NOMO-1 (cell line): Measurements from ENCODE around the gene RANBP2.
"Not testable (repeated sequence)": the region's sequence is repeated elsewhere in the genome, so short reads cannot be mapped to it uniquely, and the experiment has no call there.

Experiments used
- DNase-seq, 2 experiments: peaks; one replicate each; lab custom pipeline; 2025; ENCODE audit not compliant: unreplicated experiment in 2 of 2; lab: John Stamatoyannopoulos, UW

RANBP2 gene

GRCh38 chr2:108719149-108720044, at the start of gene RANBP2:
Gene RANBP2, plus strand, starts transcription at chr2:108719482. Its CDS starts 125 bp downstream, at chr2:108719607.
- DNase-seq = peak; percentile 90 to 93

GRCh38 chr2:108670282-108670681, 49.0 kb upstream of the RANBP2 start:
- not testable (repeated sequence) for DNase-seq

GRCh38 chr2:108672200-108672805, 47.0 kb upstream of the RANBP2 start:
- DNase-seq = not testable (repeated sequence)

DNA sequence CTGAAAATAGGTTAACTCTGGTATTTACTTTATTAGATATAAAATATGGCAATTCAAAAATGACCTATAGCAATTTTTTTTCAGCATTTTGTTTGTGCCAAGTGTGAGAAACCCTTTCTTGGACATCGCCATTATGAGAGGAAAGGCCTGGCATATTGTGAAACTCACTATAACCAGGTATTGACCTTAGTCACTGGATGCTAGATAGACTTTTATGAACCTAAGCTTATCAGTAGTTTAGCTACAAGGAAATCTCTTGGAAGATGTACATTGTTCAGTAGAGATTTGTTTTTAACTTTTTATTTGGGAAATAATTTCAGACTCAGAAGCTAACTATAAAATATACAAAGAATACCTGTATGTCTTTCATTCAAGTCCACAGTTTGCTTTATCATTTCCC, 42.8 kb upstream of the RANBP2 start:
- not testable (repeated sequence) for DNase-seq

GRCh38 chr2:108677239-108677744, 42.0 kb upstream of the RANBP2 start:
- not testable (repeated sequence) for DNase-seq

- peak in 1 of 2 experiments; percentile 2 for DNase-seq
Observed at GRCh38 chr2:108678198-108678651, 41.1 kb upstream of the RANBP2 start.

GRCh38 chr2:108680805-108681204, 38.5 kb upstream of the RANBP2 start:
- DNase-seq = not testable (repeated sequence)

DNA sequence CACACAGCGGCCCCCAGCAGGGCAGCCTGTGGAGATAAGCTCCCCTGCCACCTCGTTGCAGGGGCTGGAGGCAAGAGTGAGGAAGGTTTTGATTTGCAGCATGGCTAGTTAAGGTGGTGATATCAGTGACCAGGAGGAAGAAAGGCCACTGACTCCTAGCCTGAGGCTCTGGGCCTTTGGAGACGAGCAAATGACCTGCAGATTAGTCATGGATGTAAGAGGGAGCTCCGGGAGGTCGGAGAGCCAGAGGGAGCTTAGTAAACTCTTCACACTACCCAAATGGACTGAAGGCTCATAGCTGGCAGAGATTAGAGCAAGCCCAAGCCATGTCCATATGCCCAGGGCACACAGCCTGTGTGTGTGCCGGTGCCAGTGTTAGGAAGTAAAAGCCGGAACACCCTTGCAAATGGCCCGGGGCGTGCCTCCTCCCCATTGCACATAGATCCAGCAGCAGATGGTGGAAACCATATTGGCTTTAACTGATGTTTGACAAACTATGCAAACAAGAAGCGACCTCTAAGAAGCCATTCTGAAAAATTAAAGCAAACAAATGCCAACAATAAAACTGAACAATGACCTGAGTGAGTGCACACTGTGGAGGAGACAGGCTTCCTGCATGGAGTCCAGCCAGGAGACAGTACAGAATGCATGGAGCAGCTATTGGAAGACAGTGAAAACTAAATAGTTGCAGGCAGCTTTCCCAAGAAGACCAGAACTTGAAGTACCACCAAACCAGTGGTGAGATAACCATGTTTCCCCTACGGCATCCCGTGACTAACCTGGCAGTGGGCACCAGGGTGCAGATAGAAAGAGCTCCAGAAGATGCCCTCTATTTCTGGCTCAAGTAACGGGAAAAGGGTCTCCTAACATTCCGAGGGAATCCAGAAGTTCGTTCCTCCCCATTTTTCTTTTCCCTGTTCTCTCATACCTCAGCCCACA, 30.2 kb upstream of the RANBP2 start:
- not testable (repeated sequence) for DNase-seq

GRCh38 chr2:108690001-108690400, 29.3 kb upstream of the RANBP2 start:
- DNase-seq = not testable (repeated sequence)

DNA sequence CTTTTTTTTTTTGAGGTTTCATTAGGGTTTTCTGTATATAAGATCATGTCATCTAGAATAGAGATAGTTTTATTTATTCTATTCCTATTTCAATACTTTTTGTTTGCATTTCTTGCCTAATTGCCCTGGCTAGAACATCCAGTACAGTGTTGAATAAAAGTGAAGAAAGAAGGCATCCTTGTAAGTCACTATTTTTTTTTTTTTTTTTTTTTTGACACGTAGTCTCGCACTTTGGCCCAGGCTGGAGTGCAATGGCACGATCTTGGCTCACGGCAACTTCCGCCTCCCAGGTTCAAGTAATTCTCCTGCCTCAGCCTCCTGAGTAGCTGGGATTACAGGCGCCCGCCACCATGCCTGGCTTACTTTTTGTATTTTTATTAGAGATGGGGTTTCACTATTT, 27.8 kb upstream of the RANBP2 start:
- DNase-seq = no peak

- DNase-seq = no peak
Observed at GRCh38 chr2:108701208-108701607, 18.1 kb upstream of the RANBP2 start.

- no peak for DNase-seq
Observed at GRCh38 chr2:108701806-108702205, 17.5 kb upstream of the RANBP2 start.

DNA sequence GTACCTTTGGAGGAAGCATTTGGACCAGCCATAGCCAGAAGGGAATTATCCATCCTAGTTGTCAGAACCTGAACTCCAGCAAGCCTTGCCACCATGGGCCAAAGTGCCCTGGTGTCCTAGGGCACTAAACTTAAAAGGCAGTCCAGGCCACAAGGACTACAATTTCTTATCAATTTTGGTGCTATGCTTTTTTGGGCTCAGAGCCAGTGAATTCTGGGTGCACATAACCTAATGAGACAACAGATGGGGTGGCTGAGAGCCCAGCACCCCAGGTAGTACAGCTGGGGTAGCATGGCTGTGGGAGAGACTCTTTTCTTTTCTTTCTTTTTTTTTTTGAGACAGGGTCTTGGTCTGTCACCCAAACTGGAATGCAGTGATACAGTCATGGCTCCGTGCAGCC, 14.4 kb upstream of the RANBP2 start:
- DNase-seq = no peak

- no peak for DNase-seq
Observed at GRCh38 chr2:108707300-108707699, 12.0 kb upstream of the RANBP2 start.

- DNase-seq = not testable (repeated sequence)
Observed at GRCh38 chr2:108716971-108717370, 2.3 kb upstream of the RANBP2 start.

GRCh38 chr2:108726048-108726447, 6.8 kb downstream of the RANBP2 start:
- not testable (repeated sequence) for DNase-seq

- not testable (repeated sequence) for DNase-seq
Observed at GRCh38 chr2:108734656-108735055, 15.4 kb downstream of the RANBP2 start.

- not testable (repeated sequence) for DNase-seq
Observed at GRCh38 chr2:108757973-108758372, 38.7 kb downstream of the RANBP2 start.

GRCh38 chr2:108762618-108763017, 43.3 kb downstream of the RANBP2 start:
- not testable (repeated sequence) for DNase-seq

- DNase-seq = not testable (repeated sequence)
Observed at GRCh38 chr2:108766671-108767070, 47.4 kb downstream of the RANBP2 start.
